Right lobe of liver (tissue), 4 donors: ENCODE data around the gene TNPO2.

ENCODE experiments used
- POLR2A ChIP-seq: fragments of 450-650 bp; IDR thresholded peaks from one replicate; pipeline ENCODE4 v1.6.1; 2017; ENCODE audit warnings: antibody characterized with exemption, mild to moderate bottlenecking
- TF ChIP-seq, protein P1 (sequence below), 4 donors: fragments of 200-600 bp in 3 of 4; fragments of 450-650 bp in 1 of 4; IDR thresholded peaks; one replicate each; pipeline versions ENCODE4 v1.5.1 to v1.8.0; 2016 to 2022; ENCODE audit warnings: antibody characterized with exemption in 4 of 4, mild to moderate bottlenecking in 2 of 4
- donor health status: DM: no; HTN: no; CAD: no.
- donor health status: DM: no; HTN: no; CAD: no.
- donor health status: DM: no; HTN: yes; CAD: no.

DNA sequence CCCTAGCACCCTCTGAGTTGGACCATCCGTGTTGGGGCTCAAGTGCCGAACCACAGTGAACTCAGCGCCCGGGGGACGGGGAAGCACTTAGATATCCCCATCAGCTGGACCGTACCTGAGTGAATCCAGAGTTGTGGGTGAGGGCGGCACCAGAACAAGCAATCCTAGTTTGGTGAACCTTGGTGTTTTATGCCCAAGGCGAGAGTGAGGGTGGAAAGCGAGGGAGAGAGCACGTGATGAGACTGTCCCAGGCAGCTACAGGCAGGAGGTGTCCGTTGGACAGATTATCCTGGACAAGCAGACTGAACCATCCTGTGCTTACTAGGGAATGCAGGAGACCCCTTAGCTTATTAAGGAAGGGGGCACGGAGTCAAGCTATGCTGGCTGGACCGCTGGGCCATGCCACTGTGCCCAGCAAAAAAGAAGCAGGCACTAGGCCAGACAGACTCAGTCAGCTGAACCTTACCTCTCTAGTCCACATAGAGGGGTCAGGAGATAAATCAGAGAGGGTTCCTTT, 14.2 kb upstream of the TNPO2 start:
- TF ChIP-seq, protein P1, sequence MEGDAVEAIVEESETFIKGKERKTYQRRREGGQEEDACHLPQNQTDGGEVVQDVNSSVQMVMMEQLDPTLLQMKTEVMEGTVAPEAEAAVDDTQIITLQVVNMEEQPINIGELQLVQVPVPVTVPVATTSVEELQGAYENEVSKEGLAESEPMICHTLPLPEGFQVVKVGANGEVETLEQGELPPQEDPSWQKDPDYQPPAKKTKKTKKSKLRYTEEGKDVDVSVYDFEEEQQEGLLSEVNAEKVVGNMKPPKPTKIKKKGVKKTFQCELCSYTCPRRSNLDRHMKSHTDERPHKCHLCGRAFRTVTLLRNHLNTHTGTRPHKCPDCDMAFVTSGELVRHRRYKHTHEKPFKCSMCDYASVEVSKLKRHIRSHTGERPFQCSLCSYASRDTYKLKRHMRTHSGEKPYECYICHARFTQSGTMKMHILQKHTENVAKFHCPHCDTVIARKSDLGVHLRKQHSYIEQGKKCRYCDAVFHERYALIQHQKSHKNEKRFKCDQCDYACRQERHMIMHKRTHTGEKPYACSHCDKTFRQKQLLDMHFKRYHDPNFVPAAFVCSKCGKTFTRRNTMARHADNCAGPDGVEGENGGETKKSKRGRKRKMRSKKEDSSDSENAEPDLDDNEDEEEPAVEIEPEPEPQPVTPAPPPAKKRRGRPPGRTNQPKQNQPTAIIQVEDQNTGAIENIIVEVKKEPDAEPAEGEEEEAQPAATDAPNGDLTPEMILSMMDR (IDR thresholded peaks at IDR 0.05) = no peak
- TF ChIP-seq POLR2A = no peak
